GM10847 (cell line): ENCODE results near the gene STX4.

Source experiments
- POLR2A ChIP-seq: IDR thresholded peaks from 2 replicates; pipeline ENCODE4 v1.6.1; 2011; ENCODE audit not compliant: insufficient read length; ENCODE audit errors: extremely low read depth

STX4 gene

GRCh38 chr16:31038993-31039392 is 5.6 kb downstream of the STX4 start:
- TF ChIP-seq POLR2A: no peak

- TF ChIP-seq POLR2A: no peak
Measured at GRCh38 chr16:31042866-31043265, 9.5 kb downstream of the STX4 start.

- no peak for TF ChIP-seq POLR2A
Measured at GRCh38 chr16:31043352-31043751, 10.0 kb downstream of the STX4 start.

GRCh38 chr16:31043898-31044481 is 10.6 kb downstream of the STX4 start:
- TF ChIP-seq POLR2A: no peak

GRCh38 chr16:31050280-31051030 is 17.1 kb downstream of the STX4 start:
- no peak for TF ChIP-seq POLR2A

GRCh38 chr16:31052114-31052513 is 18.8 kb downstream of the STX4 start:
- no peak for TF ChIP-seq POLR2A

GRCh38 chr16:31055613-31056012 is 22.3 kb downstream of the STX4 start:
- TF ChIP-seq POLR2A: no peak

GRCh38 chr16:31061126-31061812 is 27.9 kb downstream of the STX4 start:
- no peak for TF ChIP-seq POLR2A

GRCh38 chr16:31061813-31062440 is 28.6 kb downstream of the STX4 start:
- no peak for TF ChIP-seq POLR2A

GRCh38 chr16:31063495-31063842 is 30.1 kb downstream of the STX4 start:
- no peak for TF ChIP-seq POLR2A

GRCh38 chr16:31063843-31064611 is 30.7 kb downstream of the STX4 start:
- no peak for TF ChIP-seq POLR2A

- TF ChIP-seq POLR2A: no peak
Measured at GRCh38 chr16:31064882-31065461, 31.6 kb downstream of the STX4 start.

- TF ChIP-seq POLR2A: no peak
Measured at GRCh38 chr16:31067342-31067741, 34.0 kb downstream of the STX4 start.

- no peak for TF ChIP-seq POLR2A
Measured at GRCh38 chr16:31071861-31072260, 38.5 kb downstream of the STX4 start.
